ENCODE measurements around the gene CRAT. TPM values are rescaled to one million over a fixed set of nuclear protein-coding genes. Genes with fewer than 3 reads are reported as not detected.
"Not testable (repeated sequence)": the region's sequence is repeated elsewhere in the genome, so short reads cannot be mapped to it uniquely, and the experiment has no call there.

The CRAT gene
- total RNA-seq, 5 donors from 2014 or later (not counting 1 experiment from before 2014, with no cell fraction given): 6.6 to 17.5 (median 13.9) TPM

- Histone ChIP-seq H3K4me1 (ENCODE audit: control insufficient read depth in 1 of 2, extremely low read depth in 1 of 2, insufficient read depth in 2 of 2, low read length in 2 of 2) (peaks cover 11 to 37% of the 10 kb centered on the region in 2 experiments), H3K4me3 (ENCODE audit: control insufficient read depth in 1 of 2, extremely low read depth in 1 of 2, low read length in 1 of 2) (no peak overlapping the region), H3K9me3 (no peaks in the 10 kb centered on the region), H3K36me3 (ENCODE audit: control insufficient read depth in 2 of 2, extremely low read depth in 1 of 2, insufficient read depth in 1 of 2, low read length in 1 of 2) (peaks cover 9 to 40% of the 10 kb centered on the region in 2 donors), H3K27ac (ENCODE audit: low read length) (no peak overlapping the region), H3K27me3 (replicated peaks in 1 of 2; ENCODE audit: control insufficient read depth in 2 of 2, extremely low read depth in 1 of 2, insufficient read depth in 2 of 2, low read length in 1 of 2) (no peaks in the 10 kb centered on the region)
- 89% methylated on average over 12 of the region's 16 CpGs for WGBS (ENCODE audit: insufficient coverage)
- H3K27me3 Mint-ChIP-seq: no peaks in the 10 kb centered on the region
- H3K36me3 Mint-ChIP-seq: peaks cover 27% of the 10 kb centered on the region
- ChIA-PET POLR2A (interaction anchor here in 1 of 2 donors (0.6 kb wide), 1 partner anchor 462 kb away, joined by 3 read pairs; no protein-coding TSS in a partner anchor), CTCF (interaction anchor here in 1 of 2 donors (0.5 kb wide), 1 partner anchor 17 kb away, joined by 4 read pairs; no protein-coding TSS in a partner anchor)
- H3K27ac Mint-ChIP-seq: no peak overlapping the region
- H3K4me1 Mint-ChIP-seq: peaks cover 26 to 28% (median 27%) of the 10 kb centered on the region in 3 donors
- ATAC-seq (replicated peaks in 1 of 4): no peak
- H3K9me3 Mint-ChIP-seq: no peaks in the 10 kb centered on the region
- DNase-seq: no peak
- H3K4me3 Mint-ChIP-seq: no peak overlapping the region
These were observed 25.9 kb upstream of the CRAT start for GRCh38 chr9:129136446-129137035.

GRCh38 chr9:129135476-129135875 is 24.9 kb upstream of the CRAT start:
- 100% methylated on average over 5 of the region's 6 CpGs for WGBS (ENCODE audit: insufficient coverage)
- DNase-seq (no peak), ATAC-seq (replicated peaks in 1 of 4) (no peak)
- no peak overlapping the region for H3K27ac Mint-ChIP-seq
- H3K4me3 Mint-ChIP-seq: no peak overlapping the region
- no peak overlapping the region for H3K4me3 ChIP-seq (ENCODE audit: control insufficient read depth in 1 of 2, extremely low read depth in 1 of 2, low read length in 1 of 2)
- H3K27me3 Mint-ChIP-seq: no peaks in the 10 kb centered on the region
- peaks cover 19 to 23% (median 20%) of the 10 kb centered on the region in 3 donors for H3K4me1 Mint-ChIP-seq
- no peak overlapping the region for H3K27ac ChIP-seq (ENCODE audit: low read length)
- peaks cover 3 to 30% of the 10 kb centered on the region in 2 experiments for H3K4me1 ChIP-seq (ENCODE audit: control insufficient read depth in 1 of 2, extremely low read depth in 1 of 2, insufficient read depth in 2 of 2, low read length in 2 of 2)
- no peaks in the 10 kb centered on the region for H3K27me3 ChIP-seq (replicated peaks in 1 of 2; ENCODE audit: control insufficient read depth in 2 of 2, extremely low read depth in 1 of 2, insufficient read depth in 2 of 2, low read length in 1 of 2)
- POLR2A ChIA-PET: no interaction called here
- CTCF ChIA-PET: no interaction called here
- no peaks in the 10 kb centered on the region for H3K9me3 Mint-ChIP-seq
- H3K36me3 ChIP-seq (ENCODE audit: control insufficient read depth in 2 of 2, extremely low read depth in 1 of 2, insufficient read depth in 1 of 2, low read length in 1 of 2): peaks cover 13 to 43% of the 10 kb centered on the region in 2 donors
- H3K36me3 Mint-ChIP-seq: peaks cover 33% of the 10 kb centered on the region
- H3K9me3 ChIP-seq: no peaks in the 10 kb centered on the region

DNA sequence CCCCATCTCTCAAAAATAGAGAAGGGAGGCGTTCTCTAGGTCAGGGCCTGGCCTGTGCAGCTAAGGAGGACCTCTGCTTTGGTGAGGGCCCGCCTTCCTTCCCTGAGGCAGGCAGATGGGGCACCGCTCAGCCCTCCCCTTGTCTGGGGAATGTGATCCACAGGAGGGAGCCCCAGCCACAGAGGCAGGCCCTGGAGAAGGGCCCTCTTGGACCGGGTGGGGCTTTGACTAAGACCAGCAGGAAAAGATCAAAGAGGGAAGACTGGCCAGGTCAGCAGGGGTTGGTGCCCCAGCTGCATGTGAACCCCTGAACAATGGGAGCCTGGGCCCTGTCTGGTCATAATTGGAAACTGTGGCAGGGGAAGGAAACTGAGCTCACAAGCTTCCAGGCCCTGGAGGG is 22.5 kb upstream of the CRAT start:
- H3K27me3 Mint-ChIP-seq: no peaks in the 10 kb centered on the region
- WGBS (ENCODE audit: insufficient coverage): 100% methylated on average over 3 of the region's 4 CpGs
- H3K9me3 ChIP-seq: no peaks in the 10 kb centered on the region
- peaks cover 0 to 11% of the 10 kb centered on the region in 2 experiments for H3K4me1 ChIP-seq (ENCODE audit: control insufficient read depth in 1 of 2, extremely low read depth in 1 of 2, insufficient read depth in 2 of 2, low read length in 2 of 2)
- no peak for ATAC-seq (replicated peaks in 1 of 4)
- no peaks in the 10 kb centered on the region for H3K27me3 ChIP-seq (replicated peaks in 1 of 2; ENCODE audit: control insufficient read depth in 2 of 2, extremely low read depth in 1 of 2, insufficient read depth in 2 of 2, low read length in 1 of 2)
- peaks cover 19 to 46% of the 10 kb centered on the region in 2 donors for H3K36me3 ChIP-seq (ENCODE audit: control insufficient read depth in 2 of 2, extremely low read depth in 1 of 2, insufficient read depth in 1 of 2, low read length in 1 of 2)
- ChIA-PET CTCF (interaction anchor here (0.5 to 2.6 kb wide), 2 partner anchors 9 to 653 kb away, joined by 4 to 15 read pairs; no protein-coding TSS in a partner anchor), POLR2A (interaction anchor here in 1 of 2 donors (0.6 kb wide), 2 partner anchors 36 to 811 kb away, joined by 7 read pairs; no protein-coding TSS in a partner anchor)
- no peak overlapping the region for H3K4me3 ChIP-seq (ENCODE audit: control insufficient read depth in 1 of 2, extremely low read depth in 1 of 2, low read length in 1 of 2)
- no peak overlapping the region for H3K27ac Mint-ChIP-seq
- H3K36me3 Mint-ChIP-seq: peaks cover 34% of the 10 kb centered on the region
- H3K4me3 Mint-ChIP-seq: no peak overlapping the region
- no peak for DNase-seq
- H3K27ac ChIP-seq (ENCODE audit: low read length): no peak overlapping the region
- H3K9me3 Mint-ChIP-seq: no peaks in the 10 kb centered on the region
- H3K4me1 Mint-ChIP-seq: peaks cover 6 to 8% (median 6%) of the 10 kb centered on the region in 3 donors

DNA sequence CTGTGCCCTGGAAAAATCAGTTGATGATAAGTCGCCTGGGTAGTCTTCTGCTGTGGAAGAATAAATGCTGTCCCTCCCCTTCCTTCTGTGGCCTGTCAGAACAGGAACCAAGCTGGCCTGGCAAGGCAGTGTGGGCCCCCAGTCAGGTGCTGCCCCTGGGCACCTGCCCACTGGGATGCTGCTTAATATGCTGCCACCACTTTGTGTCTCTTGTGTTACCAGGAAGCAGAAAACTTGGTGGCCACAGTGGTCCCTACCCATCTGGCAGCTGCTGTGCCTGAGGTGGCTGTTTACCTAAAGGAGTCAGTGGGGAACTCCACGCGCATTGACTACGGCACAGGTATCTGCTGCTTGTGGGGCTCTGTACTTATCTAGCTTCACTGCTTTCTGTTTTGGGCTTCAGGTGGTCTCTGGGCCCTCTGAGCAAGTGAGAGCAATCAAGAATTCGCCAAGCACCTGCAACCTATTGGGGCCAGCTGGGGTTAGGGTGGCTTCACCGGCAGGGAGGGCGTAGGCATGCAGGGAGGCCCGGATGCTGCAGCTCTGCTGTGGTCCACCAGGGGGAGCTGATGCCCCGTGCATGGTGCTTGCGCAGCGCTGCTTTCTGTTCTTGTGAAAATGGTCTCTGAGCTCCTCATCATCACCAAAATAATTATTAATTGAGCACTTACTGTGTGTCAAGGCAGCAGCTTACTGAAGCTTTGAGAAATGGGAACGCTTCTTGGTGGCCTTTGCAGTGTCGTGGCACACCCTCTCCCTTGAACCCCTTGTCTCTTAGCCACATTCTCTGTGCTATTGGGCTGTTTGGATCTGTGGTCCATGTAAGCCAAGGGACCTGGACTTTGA is 20.9 kb upstream of the CRAT start:
- POLR2A ChIA-PET: interaction anchor here in 1 of 2 donors (1.1 kb wide), 1 partner anchor 494 kb away, joined by 6 read pairs; the partner anchor contains the start of gene NTMT1
- peaks cover 6 to 8% (median 6%) of the 10 kb centered on the region in 3 donors for H3K4me1 Mint-ChIP-seq
- peaks cover 0 to 11% of the 10 kb centered on the region in 2 experiments for H3K4me1 ChIP-seq (ENCODE audit: control insufficient read depth in 1 of 2, extremely low read depth in 1 of 2, insufficient read depth in 2 of 2, low read length in 2 of 2)
- no peaks in the 10 kb centered on the region for H3K27me3 ChIP-seq (replicated peaks in 1 of 2; ENCODE audit: control insufficient read depth in 2 of 2, extremely low read depth in 1 of 2, insufficient read depth in 2 of 2, low read length in 1 of 2)
- peak; percentile 66 to 90 (median 80) for DNase-seq
- no peak overlapping the region for H3K4me3 ChIP-seq (ENCODE audit: control insufficient read depth in 1 of 2, extremely low read depth in 1 of 2, low read length in 1 of 2)
- no peaks in the 10 kb centered on the region for H3K9me3 ChIP-seq
- peak overlapping the region; percentile 2 for H3K27ac ChIP-seq (ENCODE audit: low read length)
- H3K4me3 Mint-ChIP-seq: no peak overlapping the region
- 55% methylated on average over 8 of the region's 13 CpGs for WGBS (ENCODE audit: insufficient coverage)
- CTCF ChIA-PET: interaction anchor here (0.6 to 3.0 kb wide), 24 partner anchors 9 to 937 kb away, joined by 3 to 45 read pairs (median 4); partner anchors contain the start of genes C9orf50 (in 1 of the 2), NTMT1 (in 1 of the 2) and PTPA (in 1 of the 2)
- H3K36me3 ChIP-seq (ENCODE audit: control insufficient read depth in 2 of 2, extremely low read depth in 1 of 2, insufficient read depth in 1 of 2, low read length in 1 of 2): peaks cover 25 to 44% of the 10 kb centered on the region in 2 donors
- ATAC-seq (replicated peaks in 1 of 4): peak; percentile 96 to 100 (median 98)
- no peaks in the 10 kb centered on the region for H3K27me3 Mint-ChIP-seq
- peak overlapping the region in 1 of 2 donors; percentile 16 for H3K27ac Mint-ChIP-seq
- peaks cover 33% of the 10 kb centered on the region for H3K36me3 Mint-ChIP-seq
- no peaks in the 10 kb centered on the region for H3K9me3 Mint-ChIP-seq

- 71% methylated on average over 2 of the region's 3 CpGs for WGBS (ENCODE audit: insufficient coverage)
- no peak for DNase-seq
- Mint-ChIP-seq H3K27me3 (no peaks in the 10 kb centered on the region), H3K36me3 (peaks cover 33% of the 10 kb centered on the region), H3K9me3 (no peaks in the 10 kb centered on the region), H3K4me1 (peaks cover 6 to 8% (median 6%) of the 10 kb centered on the region in 3 donors), H3K27ac (no peak overlapping the region), H3K4me3 (no peak overlapping the region)
- H3K4me3 ChIP-seq (ENCODE audit: control insufficient read depth in 1 of 2, extremely low read depth in 1 of 2, low read length in 1 of 2): no peak overlapping the region
- H3K36me3 ChIP-seq (ENCODE audit: control insufficient read depth in 2 of 2, extremely low read depth in 1 of 2, insufficient read depth in 1 of 2, low read length in 1 of 2): peaks cover 26 to 41% of the 10 kb centered on the region in 2 donors
- H3K27me3 ChIP-seq (replicated peaks in 1 of 2; ENCODE audit: control insufficient read depth in 2 of 2, extremely low read depth in 1 of 2, insufficient read depth in 2 of 2, low read length in 1 of 2): no peaks in the 10 kb centered on the region
- H3K27ac ChIP-seq (ENCODE audit: low read length): no peak overlapping the region
- H3K9me3 ChIP-seq: no peaks in the 10 kb centered on the region
- ChIA-PET CTCF (interaction anchor here (0.5 to 3.0 kb wide), 10 partner anchors 8 to 659 kb away, joined by 3 to 45 read pairs (median 3); partner anchors contain the start of gene NTMT1 (in 1 of the 2)), POLR2A (interaction anchor here in 1 of 2 donors (0.7 kb wide), 1 partner anchor 513 kb away, joined by 3 read pairs; no protein-coding TSS in a partner anchor)
- H3K4me1 ChIP-seq (ENCODE audit: control insufficient read depth in 1 of 2, extremely low read depth in 1 of 2, insufficient read depth in 2 of 2, low read length in 2 of 2): peaks cover 0 to 11% of the 10 kb centered on the region in 2 experiments
- no peak for ATAC-seq (replicated peaks in 1 of 4)
These were observed 20.2 kb upstream of the CRAT start for GRCh38 chr9:129130791-129131190.

DNA sequence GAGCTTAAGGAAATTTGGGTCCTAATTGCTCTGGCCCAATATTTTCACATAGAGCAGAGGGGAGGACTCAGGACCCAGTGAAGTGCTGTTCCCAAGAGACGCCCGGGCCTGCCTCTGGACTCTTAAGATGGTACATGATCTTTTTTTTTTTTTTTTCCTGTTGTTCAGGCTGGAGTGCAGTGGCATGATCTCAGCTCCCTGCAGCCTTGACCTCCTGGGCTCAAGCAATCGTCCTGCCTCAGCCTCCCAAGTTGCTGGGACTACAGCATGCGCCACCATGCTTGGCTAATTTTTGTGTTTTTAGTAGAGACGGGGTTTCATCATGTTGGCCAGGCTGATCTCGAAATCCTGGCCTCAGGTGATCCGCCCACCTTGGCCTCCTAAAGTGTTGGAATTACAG is 19.7 kb upstream of the CRAT start:
- H3K27me3 Mint-ChIP-seq; DNase-seq; H3K9me3 ChIP-seq; H3K9me3 Mint-ChIP-seq; H3K27ac Mint-ChIP-seq; H3K4me1 Mint-ChIP-seq; H3K4me3 Mint-ChIP-seq; H3K4me3 ChIP-seq (ENCODE audit: control insufficient read depth in 1 of 2, extremely low read depth in 1 of 2, low read length in 1 of 2); ATAC-seq (replicated peaks in 1 of 4); H3K27me3 ChIP-seq (replicated peaks in 1 of 2; ENCODE audit: control insufficient read depth in 2 of 2, extremely low read depth in 1 of 2, insufficient read depth in 2 of 2, low read length in 1 of 2); H3K27ac ChIP-seq (ENCODE audit: low read length): not testable (repeated sequence)
- CTCF ChIA-PET: interaction anchor here (0.5 to 3.0 kb wide), 10 partner anchors 10 to 718 kb away, joined by 3 to 45 read pairs (median 4); partner anchors contain the start of gene NTMT1 (in 1 of the 2)
- Histone ChIP-seq H3K36me3 (ENCODE audit: control insufficient read depth in 2 of 2, extremely low read depth in 1 of 2, insufficient read depth in 1 of 2, low read length in 1 of 2) (peaks cover 26 to 46% of the 10 kb centered on the region in 2 donors), H3K4me1 (ENCODE audit: control insufficient read depth in 1 of 2, extremely low read depth in 1 of 2, insufficient read depth in 2 of 2, low read length in 2 of 2) (peaks cover 0 to 11% of the 10 kb centered on the region in 2 experiments)
- POLR2A ChIA-PET: interaction anchor here in 1 of 2 donors (0.7 kb wide), 1 partner anchor 513 kb away, joined by 3 read pairs; no protein-coding TSS in a partner anchor
- peaks cover 31% of the 10 kb centered on the region for H3K36me3 Mint-ChIP-seq
- WGBS (ENCODE audit: insufficient coverage): 90% methylated on average over 3 of the region's 7 CpGs

Measured in T-cell (primary cell).